ENCODE measurements around the gene FAM222A. TPM values are rescaled to one million over a fixed set of nuclear protein-coding genes. Genes with fewer than 3 reads are reported as not detected.

Gene FAM222A
- total and polyA plus RNA-seq, 2 of the 4 experiments (the other 2 are of a cell fraction): under 0.01 to 0.32 TPM

DNA sequence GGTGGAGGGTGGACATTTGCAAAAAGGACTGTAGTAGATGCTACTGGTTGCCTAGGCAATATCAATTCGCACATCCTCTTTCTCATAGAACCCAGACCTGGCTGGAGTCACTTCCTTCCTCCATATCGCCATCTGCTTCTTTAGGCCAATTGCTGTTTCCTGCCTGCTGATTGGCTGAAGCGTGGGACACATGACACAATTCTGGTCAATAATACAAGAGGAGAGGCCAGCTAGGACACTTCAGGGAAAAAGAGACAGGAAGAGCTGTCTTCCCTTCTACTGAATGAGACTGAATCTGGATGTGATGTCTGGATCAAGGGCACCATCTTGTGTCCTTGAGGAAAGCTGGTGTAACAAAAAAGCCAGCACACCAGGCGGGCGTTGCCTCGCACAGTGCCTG is 65.8 kb downstream of the FAM222A start:
- Histone ChIP-seq H2BK15ac (ENCODE audit: low read depth, low read length) (no peak overlapping the region), H3K79me1 (ENCODE audit: low read depth in 1 of 2, low read length in 2 of 2) (no peaks in the 10 kb centered on the region), H3K14ac (replicated peaks; ENCODE audit: low read depth, low read length) (no peak overlapping the region), H3K4me3 (ENCODE audit: insufficient read depth, low read depth, low read length) (no peak overlapping the region), H3K36me3 (ENCODE audit: control insufficient read depth, insufficient read depth, low read length) (peaks cover 3% of the 10 kb centered on the region; the same call in 1 of the 2 replicates), H3K4me2 (ENCODE audit: low read depth, low read length) (no peak overlapping the region), H2AK5ac (ENCODE audit: low read depth, low read length) (no peak overlapping the region), H4K20me1 (ENCODE audit: insufficient read depth, low read length) (no peaks in the 10 kb centered on the region), H2BK120ac (ENCODE audit: low read depth, low read length) (no peak overlapping the region), H2AFZ (replicated peaks; ENCODE audit: low read length, poor library complexity) (no peak overlapping the region), H2BK5ac (ENCODE audit: low read depth, low read length, poor library complexity, severe bottlenecking) (no peak overlapping the region), H4K5ac (ENCODE audit: low read depth, low read length) (no peak overlapping the region), H2AK9ac (replicated peaks; ENCODE audit: low read depth, low read length, poor library complexity) (no peak overlapping the region), H4K8ac (ENCODE audit: low read depth in 2 of 2, low read length in 2 of 2) (no peak overlapping the region), H3K18ac (ENCODE audit: low read depth, low read length) (no peak overlapping the region), H3K27ac (ENCODE audit: insufficient read depth, low read length) (no peak overlapping the region), H3K4ac (ENCODE audit: low read depth, low read length) (no peak overlapping the region), H3K9me1 (ENCODE audit: insufficient read depth, low read length) (no peaks in the 10 kb centered on the region), H3K23ac (ENCODE audit: low read depth, low read length) (no peak overlapping the region), H3K27me3 (ENCODE audit: control insufficient read depth, insufficient read depth, low read length) (no peaks in the 10 kb centered on the region; the same call in 1 of the 2 replicates), H3K9ac (ENCODE audit: low read depth, low read length) (no peak overlapping the region), H3K4me1 (ENCODE audit: control insufficient read depth, insufficient read depth, low read length) (no peaks in the 10 kb centered on the region), H3K9me3 (ENCODE audit: control insufficient read depth, insufficient read depth, low read length) (peaks cover 6% of the 10 kb centered on the region), H3K56ac (ENCODE audit: extremely low read depth, insufficient read depth, low read length) (no peak overlapping the region), H2BK20ac (ENCODE audit: low read depth, low read length) (no peak overlapping the region), H4K91ac (ENCODE audit: insufficient read depth, low read depth, low read length) (no peak overlapping the region)
- TF ChIP-seq MAFK (IDR thresholded peaks at IDR 0.05; ENCODE audit: low read depth, low read length): no peak
- TF ChIP-seq CHD1 (IDR thresholded peaks at IDR 0.05; ENCODE audit: low read depth, low read length): no peak
- no peak for TF ChIP-seq MXI1 (IDR thresholded peaks at IDR 0.05; ENCODE audit: borderline replicate concordance, low read depth, low read length)
- TF ChIP-seq RCOR1 (IDR thresholded peaks at IDR 0.05; ENCODE audit: insufficient replicate concordance, low read length): no peak
- no peak for TF ChIP-seq ELK1 (IDR thresholded peaks at IDR 0.05; ENCODE audit: borderline replicate concordance, low read depth, low read length)
- no peak for TF ChIP-seq POLR2A (IDR thresholded peaks at IDR 0.05; ENCODE audit: low read depth, low read length)
- TF ChIP-seq NFE2L2 (IDR thresholded peaks at IDR 0.05; ENCODE audit: low read depth, low read length): no peak
- TF ChIP-seq RFX5 (IDR thresholded peaks at IDR 0.05; ENCODE audit: low read depth, low read length): no peak
- TF ChIP-seq CEBPB (IDR thresholded peaks at IDR 0.05; ENCODE audit: low read depth, low read length): no peak
- TF ChIP-seq USF2 (IDR thresholded peaks at IDR 0.05; ENCODE audit: low read depth, low read length): no peak
- TF ChIP-seq RAD21 (IDR thresholded peaks at IDR 0.05; ENCODE audit: low read length): no peak
- TF ChIP-seq, protein P1, sequence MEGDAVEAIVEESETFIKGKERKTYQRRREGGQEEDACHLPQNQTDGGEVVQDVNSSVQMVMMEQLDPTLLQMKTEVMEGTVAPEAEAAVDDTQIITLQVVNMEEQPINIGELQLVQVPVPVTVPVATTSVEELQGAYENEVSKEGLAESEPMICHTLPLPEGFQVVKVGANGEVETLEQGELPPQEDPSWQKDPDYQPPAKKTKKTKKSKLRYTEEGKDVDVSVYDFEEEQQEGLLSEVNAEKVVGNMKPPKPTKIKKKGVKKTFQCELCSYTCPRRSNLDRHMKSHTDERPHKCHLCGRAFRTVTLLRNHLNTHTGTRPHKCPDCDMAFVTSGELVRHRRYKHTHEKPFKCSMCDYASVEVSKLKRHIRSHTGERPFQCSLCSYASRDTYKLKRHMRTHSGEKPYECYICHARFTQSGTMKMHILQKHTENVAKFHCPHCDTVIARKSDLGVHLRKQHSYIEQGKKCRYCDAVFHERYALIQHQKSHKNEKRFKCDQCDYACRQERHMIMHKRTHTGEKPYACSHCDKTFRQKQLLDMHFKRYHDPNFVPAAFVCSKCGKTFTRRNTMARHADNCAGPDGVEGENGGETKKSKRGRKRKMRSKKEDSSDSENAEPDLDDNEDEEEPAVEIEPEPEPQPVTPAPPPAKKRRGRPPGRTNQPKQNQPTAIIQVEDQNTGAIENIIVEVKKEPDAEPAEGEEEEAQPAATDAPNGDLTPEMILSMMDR (conservative IDR thresholded peaks at IDR 0.05; ENCODE audit: low read depth, low read length): no peak
- no peak for TF ChIP-seq MAZ (IDR thresholded peaks at IDR 0.05; ENCODE audit: borderline replicate concordance, low read depth, low read length)
- TF ChIP-seq SMC3 (IDR thresholded peaks at IDR 0.05; ENCODE audit: low read depth, low read length): no peak
- TF ChIP-seq FOS (IDR thresholded peaks at IDR 0.05; ENCODE audit: low read depth, low read length): no peak
- BruUV-seq (replicated peaks): no TSS peak
- dilution Hi-C loops (cut with HindIII; ENCODE audit: low sequenced_read_pairs, unreplicated experiment) (no loop called here), in situ Hi-C loops (cut with MboI; ENCODE audit: low sequenced_read_pairs) (loop anchor here (10.0 kb wide), 1 partner anchor 355 kb away; no protein-coding TSS in a partner anchor), intact Hi-C loops (cut with micrococcal nuclease) (no loop called here)
- ChIA-PET POLR2A (ENCODE audit: unreplicated experiment) (no interaction called here), CTCF (no interaction called here)
- ATAC-seq (ENCODE audit: low read depth) (no peak), DNase-seq (no peak)
- WGBS, 2 experiments (ENCODE audit: extremely low coverage in 2 of 2, insufficient read length in 1 of 2): no CpG with 5 or more reads among the region's 6 CpGs
